ENCODE measurements around the gene DCTD. TPM values are rescaled to one million over a fixed set of nuclear protein-coding genes. Genes with fewer than 3 reads are reported as not detected.

DCTD gene
- total RNA-seq, 1 experiment from 2014 or later = 72.7 TPM

DNA sequence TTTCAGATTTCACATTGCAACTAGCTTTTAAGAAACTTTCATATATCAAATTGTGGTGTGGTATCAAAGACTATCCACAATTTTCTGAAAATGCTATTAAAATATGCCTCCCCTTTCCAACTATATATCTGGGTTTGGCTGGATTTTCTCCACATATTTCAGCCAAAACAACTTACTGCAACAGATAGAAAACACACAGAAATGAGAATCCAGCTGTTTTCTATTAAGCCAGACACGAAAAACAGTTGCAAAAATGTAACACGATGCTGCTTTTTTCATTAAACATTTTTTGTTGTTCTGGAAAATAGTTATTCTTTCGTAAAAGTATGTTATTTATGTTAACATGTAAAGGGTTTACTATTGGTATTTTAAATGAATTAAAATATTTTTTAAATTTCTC is 33.1 kb downstream of the DCTD start:
- peaks cover 10% of the 10 kb centered on the region for H3K4me1 ChIP-seq (ENCODE audit: insufficient read depth, low read length, poor library complexity, severe bottlenecking)
- H3K4me3 ChIP-seq (ENCODE audit: low read depth, low read length, poor library complexity, severe bottlenecking) = no peak overlapping the region
- DNase-seq (ENCODE audit: low spot score) = no peak
- CTCF ChIA-PET = no interaction called here
- TF ChIP-seq, protein P1, sequence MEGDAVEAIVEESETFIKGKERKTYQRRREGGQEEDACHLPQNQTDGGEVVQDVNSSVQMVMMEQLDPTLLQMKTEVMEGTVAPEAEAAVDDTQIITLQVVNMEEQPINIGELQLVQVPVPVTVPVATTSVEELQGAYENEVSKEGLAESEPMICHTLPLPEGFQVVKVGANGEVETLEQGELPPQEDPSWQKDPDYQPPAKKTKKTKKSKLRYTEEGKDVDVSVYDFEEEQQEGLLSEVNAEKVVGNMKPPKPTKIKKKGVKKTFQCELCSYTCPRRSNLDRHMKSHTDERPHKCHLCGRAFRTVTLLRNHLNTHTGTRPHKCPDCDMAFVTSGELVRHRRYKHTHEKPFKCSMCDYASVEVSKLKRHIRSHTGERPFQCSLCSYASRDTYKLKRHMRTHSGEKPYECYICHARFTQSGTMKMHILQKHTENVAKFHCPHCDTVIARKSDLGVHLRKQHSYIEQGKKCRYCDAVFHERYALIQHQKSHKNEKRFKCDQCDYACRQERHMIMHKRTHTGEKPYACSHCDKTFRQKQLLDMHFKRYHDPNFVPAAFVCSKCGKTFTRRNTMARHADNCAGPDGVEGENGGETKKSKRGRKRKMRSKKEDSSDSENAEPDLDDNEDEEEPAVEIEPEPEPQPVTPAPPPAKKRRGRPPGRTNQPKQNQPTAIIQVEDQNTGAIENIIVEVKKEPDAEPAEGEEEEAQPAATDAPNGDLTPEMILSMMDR (conservative IDR thresholded peaks at IDR 0.05; ENCODE audit: low read depth, low read length) = no peak
- no peak for TF ChIP-seq EZH2 (IDR thresholded peaks at IDR 0.05; ENCODE audit: borderline replicate concordance, low read depth, low read length, poor library complexity, severe bottlenecking)
- H3K27me3 ChIP-seq (replicated peaks; ENCODE audit: insufficient read depth, low read depth, low read length, poor library complexity) = no peaks in the 10 kb centered on the region
- POLR2A ChIA-PET (ENCODE audit: low non-redundant PET) = no interaction called here
- H3K36me3 ChIP-seq (ENCODE audit: insufficient read depth, low read length, poor library complexity, severe bottlenecking) = peaks cover 23% of the 10 kb centered on the region
- H3K27ac ChIP-seq (ENCODE audit: low read depth, low read length, poor library complexity, severe bottlenecking) = no peak overlapping the region
- no TSS peak for BruUV-seq (replicated peaks)
- intact Hi-C loops (cut with micrococcal nuclease; ENCODE audit: unreplicated experiment) = no loop called here
- peaks cover 22% of the 10 kb centered on the region for H3K9me3 ChIP-seq (ENCODE audit: low read depth, low read length, poor library complexity, severe bottlenecking)

DNA sequence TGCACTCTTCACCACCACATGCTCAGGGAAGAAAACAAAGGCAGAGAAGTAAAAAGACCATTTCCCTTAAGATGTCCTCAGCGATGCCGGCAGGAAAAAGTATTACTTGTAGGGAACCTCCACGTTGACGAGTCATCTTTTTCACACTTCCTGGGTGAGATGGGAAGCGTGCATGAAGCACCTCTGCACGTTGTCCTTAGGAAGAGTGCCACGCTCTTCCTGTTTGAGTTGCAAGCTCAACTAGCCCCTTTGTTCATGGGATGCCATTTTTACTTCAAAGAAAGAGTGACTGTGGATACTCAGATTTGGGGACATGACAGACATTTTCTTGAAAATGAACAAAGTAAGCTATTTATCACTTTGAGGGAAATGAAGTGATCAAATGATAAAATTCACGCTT is 33.8 kb downstream of the DCTD start:
- intact Hi-C loops (cut with micrococcal nuclease; ENCODE audit: unreplicated experiment) = no loop called here
- ChIA-PET POLR2A (ENCODE audit: low non-redundant PET) (no interaction called here), CTCF (no interaction called here)
- BruUV-seq (replicated peaks) = no TSS peak
- Histone ChIP-seq H3K9me3 (ENCODE audit: low read depth, low read length, poor library complexity, severe bottlenecking) (peaks cover 22% of the 10 kb centered on the region), H3K27me3 (replicated peaks; ENCODE audit: insufficient read depth, low read depth, low read length, poor library complexity) (no peaks in the 10 kb centered on the region), H3K4me1 (ENCODE audit: insufficient read depth, low read length, poor library complexity, severe bottlenecking) (peaks cover 10% of the 10 kb centered on the region), H3K36me3 (ENCODE audit: insufficient read depth, low read length, poor library complexity, severe bottlenecking) (peaks cover 17% of the 10 kb centered on the region), H3K27ac (ENCODE audit: low read depth, low read length, poor library complexity, severe bottlenecking) (no peak overlapping the region), H3K4me3 (ENCODE audit: low read depth, low read length, poor library complexity, severe bottlenecking) (no peak overlapping the region)
- no peak for DNase-seq (ENCODE audit: low spot score)
- TF ChIP-seq, protein P1 (conservative IDR thresholded peaks at IDR 0.05; ENCODE audit: low read depth, low read length) = no peak
- no peak for TF ChIP-seq EZH2 (IDR thresholded peaks at IDR 0.05; ENCODE audit: borderline replicate concordance, low read depth, low read length, poor library complexity, severe bottlenecking)

GRCh38 chr4:182881914-182882313 is 35.3 kb downstream of the DCTD start:
- peaks cover 10% of the 10 kb centered on the region for H3K4me1 ChIP-seq (ENCODE audit: insufficient read depth, low read length, poor library complexity, severe bottlenecking)
- no peak overlapping the region for H3K27ac ChIP-seq (ENCODE audit: low read depth, low read length, poor library complexity, severe bottlenecking)
- intact Hi-C loops (cut with micrococcal nuclease; ENCODE audit: unreplicated experiment) = no loop called here
- H3K9me3 ChIP-seq (ENCODE audit: low read depth, low read length, poor library complexity, severe bottlenecking) = peaks cover 22% of the 10 kb centered on the region
- TF ChIP-seq, protein P1 (conservative IDR thresholded peaks at IDR 0.05; ENCODE audit: low read depth, low read length) = no peak
- BruUV-seq (replicated peaks) = no TSS peak
- H3K27me3 ChIP-seq (replicated peaks; ENCODE audit: insufficient read depth, low read depth, low read length, poor library complexity) = no peaks in the 10 kb centered on the region
- peaks cover 17% of the 10 kb centered on the region for H3K36me3 ChIP-seq (ENCODE audit: insufficient read depth, low read length, poor library complexity, severe bottlenecking)
- H3K4me3 ChIP-seq (ENCODE audit: low read depth, low read length, poor library complexity, severe bottlenecking) = no peak overlapping the region
- POLR2A ChIA-PET (ENCODE audit: low non-redundant PET) = no interaction called here
- DNase-seq (ENCODE audit: low spot score) = no peak
- CTCF ChIA-PET = interaction anchor here (0.6 kb wide), 1 partner anchor 265 kb away, joined by 3 read pairs; no protein-coding TSS in a partner anchor
